ENCODE results near the gene SOCS3.

Gene SOCS3

DNA sequence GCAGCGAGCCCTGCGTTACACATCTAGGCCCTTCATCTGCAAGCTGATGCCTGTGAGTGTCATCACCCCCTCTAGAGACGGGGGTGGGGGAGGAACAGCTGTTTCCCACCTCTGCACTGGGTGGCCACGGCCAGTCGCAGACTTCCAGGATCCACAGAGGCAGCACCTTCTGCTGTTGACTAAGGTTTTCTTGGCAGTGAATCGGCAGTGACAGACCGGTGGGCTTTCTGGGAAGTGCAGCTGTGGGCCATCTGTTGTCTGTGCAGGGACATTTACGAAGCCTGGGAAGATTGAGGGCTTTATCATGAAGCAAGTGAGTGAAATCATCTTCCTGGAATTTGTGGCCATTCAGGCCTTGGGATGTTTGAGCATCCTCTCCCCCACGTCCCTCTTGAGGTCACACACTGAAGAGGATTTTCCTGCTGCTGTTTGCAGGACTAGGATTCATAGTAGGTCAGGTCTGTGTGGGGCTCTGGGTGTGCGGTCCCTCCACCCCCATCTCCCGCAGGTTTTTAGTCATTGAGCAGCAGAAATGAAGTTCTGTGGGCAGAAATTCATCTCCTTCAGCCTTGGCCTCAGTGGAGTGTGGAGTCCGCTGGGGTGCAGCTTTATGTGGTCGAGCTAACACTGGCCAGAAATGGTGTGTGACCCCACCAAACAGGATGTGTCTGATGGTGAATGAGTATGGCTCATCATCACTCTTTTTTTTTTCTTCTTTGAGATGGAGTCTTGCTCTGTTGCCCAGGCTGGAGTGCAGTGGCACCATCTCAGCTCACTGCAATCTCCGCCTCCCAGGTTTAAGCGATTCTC is 30.6 kb upstream of the SOCS3 start:
- DNase-seq (ENCODE audit: low read depth in 2 of 2) = peak; percentile 93 to 94

DNA sequence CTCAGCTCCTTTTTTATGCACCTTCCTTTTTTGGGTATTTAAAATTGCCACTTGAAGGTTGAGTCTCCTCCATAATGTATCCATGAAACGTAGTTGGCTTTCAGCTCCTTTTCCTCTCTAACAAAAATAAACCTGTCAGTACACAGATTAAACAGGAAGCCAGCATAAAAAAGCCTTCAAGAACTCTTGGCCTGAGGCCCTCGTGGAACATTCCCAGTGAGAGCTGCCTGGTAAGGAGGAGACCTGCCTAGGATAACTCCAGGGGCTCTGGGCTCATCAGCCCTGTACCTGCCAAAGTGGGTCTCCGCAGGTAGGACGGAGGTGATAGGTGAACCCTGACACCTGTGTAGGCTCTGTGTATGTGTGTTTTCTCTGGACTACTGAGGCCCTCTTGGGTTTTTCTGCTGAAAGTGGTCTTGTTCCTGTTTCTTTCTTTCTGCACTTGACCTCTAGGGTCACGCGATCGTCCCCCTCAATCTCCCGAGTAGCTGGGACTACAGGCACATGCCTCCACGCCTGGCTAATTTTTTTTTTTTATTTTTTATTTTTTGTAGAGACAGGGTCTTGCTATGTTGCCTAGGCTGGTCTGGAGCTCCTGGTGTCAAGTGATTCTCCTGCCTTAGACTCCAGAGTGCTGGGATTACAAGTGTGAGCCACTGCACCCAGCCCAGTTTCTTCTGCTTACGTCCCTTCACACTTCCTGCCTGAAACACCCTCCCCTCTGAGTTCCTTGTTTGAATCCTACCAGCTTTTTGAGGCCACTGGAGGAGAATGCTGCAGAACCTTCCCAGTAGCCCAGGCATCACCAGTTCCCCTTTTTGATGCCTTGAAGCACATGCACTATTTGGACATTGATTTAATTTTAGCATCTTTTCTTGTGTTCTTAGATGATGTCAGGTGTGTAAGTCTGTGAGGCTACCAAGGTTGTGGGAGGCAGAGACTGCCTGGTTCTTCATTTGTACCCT is 28.4 kb upstream of the SOCS3 start:
- DNase-seq (ENCODE audit: low read depth in 2 of 2) = no peak

DNA sequence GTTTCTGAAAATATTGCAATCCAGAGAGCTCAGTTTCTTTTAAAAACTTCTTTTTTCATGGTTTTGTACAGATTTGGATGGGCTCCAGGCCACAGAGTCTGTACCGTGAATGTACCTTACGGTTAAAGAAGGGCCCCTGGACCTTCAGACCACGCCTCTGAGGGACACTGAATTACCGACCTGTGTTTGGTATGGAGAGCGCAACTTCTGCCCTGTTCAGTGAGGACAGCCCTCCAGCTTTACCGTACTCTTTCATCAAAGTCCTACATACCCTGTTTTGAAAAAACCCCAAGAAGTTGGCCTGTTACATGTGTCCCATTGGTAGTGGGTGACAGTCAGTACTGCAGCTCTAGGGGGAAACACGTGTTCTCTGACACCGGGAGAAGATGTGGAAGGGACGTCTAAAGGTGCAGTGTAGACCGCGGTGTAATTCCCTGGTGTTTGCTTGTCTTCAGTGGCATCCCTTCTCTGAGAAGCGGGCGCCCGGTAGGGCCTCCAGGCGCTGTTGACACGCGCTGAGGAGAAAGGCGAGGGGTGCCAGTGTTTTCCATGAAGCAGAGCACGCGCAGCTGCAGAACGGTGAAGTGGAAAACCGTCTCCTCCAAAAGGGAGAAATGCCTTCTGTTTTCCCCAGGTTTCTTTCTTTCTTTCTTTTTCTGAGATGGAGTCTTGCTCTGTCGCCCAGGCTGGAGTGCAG is 24.8 kb upstream of the SOCS3 start:
- no peak for DNase-seq (ENCODE audit: low read depth in 2 of 2)

DNA sequence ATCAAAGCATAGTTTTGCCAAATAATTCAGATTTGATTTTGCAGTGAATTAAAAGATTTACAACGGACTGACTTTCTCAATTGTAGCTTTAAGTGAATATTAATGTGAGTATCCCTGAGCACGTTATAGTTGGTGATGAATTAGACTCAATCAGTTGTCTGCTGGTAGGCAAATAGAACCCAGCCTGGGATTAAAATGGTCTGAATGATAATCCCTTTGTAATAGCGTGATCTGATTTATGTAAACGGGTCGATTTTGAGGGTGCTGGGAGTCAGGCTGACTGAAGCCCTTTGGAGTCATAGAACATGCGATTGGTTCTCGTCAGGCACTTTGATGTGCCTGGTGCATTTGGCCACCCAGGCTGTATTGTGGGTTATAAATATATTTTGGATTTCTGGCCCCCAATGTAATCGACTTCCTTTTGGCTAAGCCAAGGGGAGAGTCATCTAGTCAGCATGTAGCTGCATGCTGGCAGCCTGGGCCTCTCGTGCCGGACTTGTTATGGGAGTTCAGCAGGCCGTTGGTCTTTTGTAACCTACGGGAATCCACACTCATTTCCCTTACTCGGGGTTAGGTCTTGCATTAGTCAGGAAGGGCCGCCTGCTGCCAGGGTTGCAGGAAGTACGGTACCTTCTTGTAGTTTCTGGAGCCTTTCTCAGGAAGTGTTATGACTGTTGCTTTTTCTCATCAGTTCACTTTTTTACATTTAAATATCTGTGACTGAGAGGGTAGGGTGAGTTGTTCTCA is 24.0 kb upstream of the SOCS3 start:
- DNase-seq (ENCODE audit: low read depth in 2 of 2) = peak; percentile 71 to 74

DNA sequence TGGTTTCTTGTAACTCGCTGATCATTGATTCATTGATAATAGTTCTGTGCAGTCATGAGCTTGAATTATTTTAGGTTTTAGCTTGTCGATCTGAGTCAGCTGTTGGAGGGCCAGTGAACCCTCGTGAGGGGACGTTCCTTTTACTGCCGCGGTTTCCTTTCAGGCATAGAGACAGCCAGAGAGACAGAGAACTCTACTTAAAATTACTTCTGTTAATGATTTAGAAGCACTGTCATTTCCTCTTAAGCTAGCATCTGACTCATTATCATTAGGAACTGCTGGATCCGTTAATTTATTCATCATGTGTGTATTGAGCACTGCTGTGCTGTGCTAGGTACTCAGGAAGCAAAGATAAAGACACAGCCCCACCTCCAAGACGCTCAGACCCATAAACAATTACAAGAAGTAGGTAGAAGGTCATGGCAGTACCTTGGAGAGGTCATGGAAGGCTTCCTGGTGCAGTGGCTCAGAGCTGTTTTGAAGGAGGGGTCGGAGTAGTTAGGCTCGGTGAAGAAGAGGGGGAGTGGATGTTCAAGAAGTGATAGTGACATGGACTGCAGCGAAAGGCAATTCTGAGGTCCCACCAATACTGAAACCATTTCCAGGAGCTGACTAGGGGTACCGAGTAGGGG is 21.8 kb upstream of the SOCS3 start:
- no peak for DNase-seq (ENCODE audit: low read depth in 2 of 2)

DNA sequence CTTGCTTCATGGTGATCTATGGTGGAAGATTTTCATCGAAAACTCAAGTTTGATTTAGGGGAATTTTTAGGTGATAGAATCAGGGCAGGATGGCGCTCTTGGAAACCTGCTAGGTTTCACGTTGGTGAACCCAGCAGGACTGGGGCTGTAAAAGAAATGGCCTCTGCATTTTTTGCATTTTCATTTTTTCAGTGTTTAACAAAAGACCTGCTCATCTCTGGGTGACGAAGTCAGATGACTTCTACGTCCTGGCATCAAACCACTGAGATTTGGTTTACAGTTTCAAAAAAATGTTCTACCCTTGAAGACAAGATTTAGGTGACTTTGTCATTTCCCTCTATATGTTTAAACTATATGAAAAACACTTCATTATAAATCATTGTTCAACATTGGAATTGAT is 20.5 kb upstream of the SOCS3 start:
- no peak for DNase-seq (ENCODE audit: low read depth in 2 of 2)

DNA sequence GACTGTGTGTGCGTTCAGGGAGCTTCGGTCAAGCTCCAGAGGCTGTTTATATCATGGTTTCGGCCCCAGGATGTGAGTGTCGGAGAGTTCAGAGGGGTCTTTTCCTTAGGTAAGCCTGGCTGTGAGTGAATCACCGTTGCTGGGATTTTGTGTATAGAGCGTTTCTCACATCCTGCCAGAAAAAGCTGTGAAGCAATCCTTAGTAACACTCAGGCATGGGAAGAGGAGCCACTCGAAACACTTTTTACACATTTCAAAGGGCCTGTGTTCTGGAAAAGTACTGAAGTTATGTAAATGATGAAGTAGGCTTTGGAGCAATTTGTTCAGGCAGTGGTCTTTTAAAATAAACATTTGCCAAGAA is 19.2 kb upstream of the SOCS3 start:
- DNase-seq (ENCODE audit: low read depth in 2 of 2) = no peak

DNA sequence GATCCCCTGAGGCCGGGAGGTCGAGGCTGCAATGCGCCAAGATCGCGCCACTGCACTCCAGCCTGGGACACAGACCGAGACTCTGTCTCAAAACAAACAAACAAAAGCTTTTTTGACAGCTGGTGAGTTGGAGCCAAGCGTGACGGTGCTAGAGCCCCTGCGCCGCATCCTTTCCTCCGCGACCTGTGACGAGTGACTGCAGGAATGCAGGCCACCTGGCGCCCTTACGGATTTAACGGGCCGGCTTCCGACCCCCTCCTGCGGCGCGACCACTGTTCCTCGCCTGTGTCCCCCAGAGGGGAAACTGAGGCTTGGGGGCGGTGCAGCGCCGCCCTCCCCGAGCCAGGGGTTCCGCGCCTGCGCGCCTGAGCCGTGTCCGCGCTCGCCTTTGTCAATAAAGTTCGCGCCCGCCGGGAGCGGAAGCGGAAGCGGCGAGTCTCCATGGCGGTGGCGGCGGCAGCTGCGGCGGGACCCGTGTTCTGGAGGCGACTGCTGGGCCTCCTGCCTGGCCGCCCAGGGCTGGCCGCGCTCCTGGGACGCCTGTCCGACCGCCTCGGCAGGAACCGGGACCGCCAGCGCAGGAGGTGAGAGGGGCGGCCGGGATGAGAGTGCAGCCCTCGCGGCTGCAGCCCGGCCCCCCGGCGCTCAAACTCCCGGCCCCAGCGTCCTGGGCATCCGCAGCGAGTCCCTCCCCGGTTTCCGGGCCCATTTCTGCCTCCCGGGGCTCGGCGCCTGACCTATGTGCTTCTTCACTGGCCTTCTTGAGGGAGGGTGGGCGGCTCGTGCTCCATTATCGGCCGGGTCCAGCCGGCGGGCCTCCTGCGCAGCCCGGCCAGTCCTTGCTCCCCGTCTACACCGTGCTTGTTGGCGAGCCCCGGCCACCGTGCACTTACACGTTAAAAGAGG is 18.6 kb upstream of the SOCS3 start, which contains the start of gene PGS1:
Gene PGS1, plus strand, starts transcription at position 425 of the 906 bp plus-strand sequence. Its CDS starts 17 bp downstream, at position 442.
- DNase-seq (ENCODE audit: low read depth in 2 of 2) = peak in 1 of 2 experiments; percentile 47

DNA sequence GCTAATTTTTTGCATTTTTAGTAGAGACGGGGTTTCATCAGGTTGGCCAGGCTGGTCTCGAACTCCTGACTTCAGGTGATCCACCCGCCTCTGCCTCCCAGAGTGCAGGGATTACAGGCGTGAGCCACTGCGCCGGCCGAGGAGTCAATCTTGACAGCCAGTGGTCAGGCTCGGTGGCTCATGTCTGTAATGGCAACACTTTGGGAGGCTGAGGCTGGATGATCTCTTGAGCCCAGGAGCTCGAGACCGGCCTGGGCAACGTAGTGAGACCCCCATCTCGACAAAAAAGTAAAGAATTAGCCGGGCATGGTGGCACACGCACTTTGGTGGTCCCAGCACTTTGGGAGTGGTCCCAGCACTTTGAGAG is 18.0 kb upstream of the SOCS3 start:
- no peak for DNase-seq (ENCODE audit: low read depth in 2 of 2)

DNA sequence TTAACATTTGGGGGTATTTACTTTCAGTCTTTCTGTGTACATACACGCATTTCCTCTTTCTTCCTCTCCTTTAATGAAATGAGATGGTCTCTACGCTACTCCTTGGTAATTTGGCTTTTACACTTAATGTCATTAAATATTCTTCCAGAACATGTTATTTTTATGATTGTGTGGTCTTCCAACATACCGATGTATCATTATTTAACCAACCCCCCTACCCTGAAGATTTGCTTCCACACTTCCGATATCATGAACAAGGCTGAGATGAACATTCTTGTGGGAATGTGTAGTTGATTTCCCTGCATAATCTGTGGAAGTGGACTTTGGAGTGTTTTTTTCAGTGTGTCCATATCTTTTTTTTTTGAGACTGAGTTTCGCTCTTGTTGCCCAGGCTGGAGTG is 16.3 kb upstream of the SOCS3 start:
- DNase-seq (ENCODE audit: low read depth in 2 of 2) = no peak

DNA sequence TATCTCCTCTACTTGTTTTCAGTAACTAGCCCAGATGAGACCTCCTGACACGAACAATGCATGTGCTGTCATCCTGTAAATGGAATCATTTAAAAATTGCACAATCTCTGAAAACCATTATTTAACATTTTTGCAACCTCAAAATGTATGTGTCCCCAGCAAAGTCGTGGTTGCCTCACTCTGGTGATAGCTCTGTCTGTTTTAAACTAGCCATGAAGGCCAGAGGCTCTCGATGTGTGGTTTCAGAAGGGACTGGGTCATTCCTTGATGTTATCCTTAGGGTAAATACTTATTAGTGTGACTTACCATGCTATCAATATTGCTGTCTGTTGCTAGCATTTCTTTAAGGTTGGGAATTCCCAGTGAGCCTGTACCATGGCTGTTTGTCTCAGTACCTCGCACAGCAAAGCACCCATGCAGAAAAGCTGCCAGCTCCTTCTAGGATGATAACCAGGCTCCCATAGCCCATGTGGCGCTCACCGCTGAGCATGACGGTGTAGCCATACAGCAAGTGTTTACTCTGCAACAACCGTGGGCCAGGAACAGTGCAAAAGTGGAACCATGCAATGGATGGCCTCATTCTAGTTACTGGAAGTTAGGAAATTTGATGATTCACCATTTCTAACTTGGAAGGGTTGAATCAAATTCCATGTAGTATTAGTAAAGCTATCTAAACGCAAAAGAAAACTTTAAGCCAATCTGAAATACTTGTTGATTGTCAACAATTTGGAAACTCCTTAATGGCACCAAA is 15.7 kb upstream of the SOCS3 start:
- DNase-seq (ENCODE audit: low read depth in 2 of 2) = peak; percentile 82 to 87

DNA sequence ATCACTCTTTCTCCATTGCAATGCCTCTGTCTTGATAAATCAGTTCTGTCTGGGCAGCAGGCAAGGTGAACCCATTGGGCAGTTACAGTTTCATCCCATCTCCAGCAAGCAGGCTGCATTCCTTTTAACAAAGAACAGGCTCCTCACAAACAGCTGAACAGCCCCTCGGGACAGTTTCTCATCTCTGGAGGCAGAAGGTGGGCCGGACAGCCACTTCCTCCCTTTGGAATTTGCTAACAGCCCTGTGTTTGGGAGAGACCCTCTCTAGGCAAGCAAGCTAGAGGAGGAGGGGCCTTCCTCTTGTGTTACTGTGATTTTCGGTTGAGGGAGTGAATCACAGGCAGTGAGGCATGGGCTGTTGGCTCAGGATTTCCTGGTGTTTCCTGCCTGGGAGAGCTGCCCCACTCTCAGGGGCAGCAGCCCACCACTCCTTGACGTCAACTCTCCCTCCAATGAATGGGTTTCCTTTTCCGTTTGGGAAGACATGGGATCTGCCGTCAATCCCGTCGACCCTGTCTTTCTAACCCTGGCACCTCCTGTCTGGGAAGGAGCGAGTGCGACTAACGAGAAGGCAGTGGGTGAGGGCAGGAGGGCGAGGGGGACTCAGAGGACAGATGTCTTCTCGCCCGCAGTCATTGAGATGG is 14.9 kb upstream of the SOCS3 start:
- DNase-seq (ENCODE audit: low read depth in 2 of 2) = peak; percentile 78 to 80

DNA sequence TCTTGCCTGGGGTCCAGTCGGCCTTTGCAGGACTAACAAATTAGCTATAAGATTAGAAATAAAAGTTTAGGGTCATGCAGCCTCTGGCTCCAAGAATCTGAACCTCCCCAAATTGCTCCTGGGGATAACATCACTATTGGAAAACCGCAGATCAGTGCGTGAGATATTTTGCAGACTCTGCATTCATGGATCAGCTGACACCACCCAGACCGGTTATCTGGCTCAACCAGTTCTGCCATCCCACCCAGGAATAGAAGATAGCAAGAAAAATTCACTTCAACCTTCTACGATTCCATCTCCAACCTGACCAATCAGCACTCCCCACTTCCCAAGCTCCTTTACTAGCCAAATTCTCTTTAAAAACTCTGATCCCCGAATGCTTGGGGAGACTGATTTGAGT is 14.3 kb upstream of the SOCS3 start:
- DNase-seq (ENCODE audit: low read depth in 2 of 2) = no peak

DNA sequence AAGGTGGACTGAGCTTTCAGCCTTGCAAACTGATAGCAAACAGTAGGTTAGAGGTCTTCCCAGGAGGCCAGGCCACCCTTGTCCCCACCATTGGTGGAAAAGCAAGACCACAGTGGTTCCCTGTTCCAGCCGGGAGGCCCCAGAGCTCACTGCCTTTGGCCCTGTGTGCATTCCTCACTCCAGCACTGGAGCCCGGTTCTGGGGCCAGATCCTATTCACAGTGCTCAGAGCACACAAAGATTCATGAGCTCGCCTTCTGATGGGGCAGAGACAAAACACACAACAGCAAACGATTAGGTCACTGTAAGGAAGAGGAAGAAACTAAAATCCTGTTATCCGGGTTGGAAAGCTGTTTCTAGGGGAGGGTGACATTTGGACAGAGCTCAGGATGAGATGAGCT is 13.0 kb upstream of the SOCS3 start:
- DNase-seq (ENCODE audit: low read depth in 2 of 2) = no peak

DNA sequence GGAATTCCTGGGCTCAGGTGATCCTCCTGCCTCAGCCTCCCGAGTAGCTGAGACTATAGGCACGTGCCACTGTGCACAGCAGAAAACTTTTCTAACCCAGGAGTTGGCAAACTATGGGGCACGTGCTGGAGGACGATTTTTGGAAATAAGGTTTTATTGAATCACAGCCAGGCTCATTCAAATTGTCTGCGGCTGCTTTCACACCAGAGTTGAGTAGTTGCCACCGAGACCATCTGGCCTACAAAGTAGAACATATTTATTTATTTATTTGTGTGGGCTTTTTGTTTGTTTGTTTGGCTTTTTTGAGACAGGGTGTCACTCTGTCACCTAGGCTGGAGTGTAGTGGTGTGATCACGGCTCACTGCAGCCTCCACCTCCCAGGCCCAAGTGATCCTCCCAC is 11.2 kb upstream of the SOCS3 start:
- no peak for DNase-seq (ENCODE audit: low read depth in 2 of 2)

DNA sequence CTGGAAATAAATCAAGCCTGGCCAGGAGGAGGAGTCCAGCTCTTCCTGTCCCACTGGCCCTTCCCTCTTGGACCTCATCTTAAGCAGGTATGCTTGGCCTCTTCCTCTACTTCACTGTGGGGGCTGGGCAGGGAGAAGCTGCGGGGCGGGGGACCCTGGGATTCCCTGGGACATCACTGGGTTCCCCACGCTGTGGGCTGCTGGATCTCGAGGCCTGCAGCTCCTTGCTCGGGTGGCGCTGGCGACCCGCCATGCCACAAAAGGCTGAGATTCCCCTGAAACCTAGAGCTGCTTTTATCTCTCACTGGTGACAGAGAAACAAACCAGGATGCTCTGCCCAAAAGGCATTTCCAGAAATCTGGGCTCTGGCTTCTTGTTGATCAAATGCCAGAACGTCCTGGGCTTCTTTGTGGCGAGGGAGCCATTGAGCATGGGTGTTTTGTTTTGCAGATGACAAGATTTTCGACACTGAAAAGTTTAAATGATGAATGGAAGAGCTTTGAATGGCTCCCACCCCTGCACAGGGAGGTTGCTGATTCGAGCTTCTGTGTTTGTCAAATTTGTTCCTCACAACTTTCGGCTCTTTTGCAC is 10.0 kb upstream of the SOCS3 start:
- DNase-seq (ENCODE audit: low read depth in 2 of 2) = no peak

DNA sequence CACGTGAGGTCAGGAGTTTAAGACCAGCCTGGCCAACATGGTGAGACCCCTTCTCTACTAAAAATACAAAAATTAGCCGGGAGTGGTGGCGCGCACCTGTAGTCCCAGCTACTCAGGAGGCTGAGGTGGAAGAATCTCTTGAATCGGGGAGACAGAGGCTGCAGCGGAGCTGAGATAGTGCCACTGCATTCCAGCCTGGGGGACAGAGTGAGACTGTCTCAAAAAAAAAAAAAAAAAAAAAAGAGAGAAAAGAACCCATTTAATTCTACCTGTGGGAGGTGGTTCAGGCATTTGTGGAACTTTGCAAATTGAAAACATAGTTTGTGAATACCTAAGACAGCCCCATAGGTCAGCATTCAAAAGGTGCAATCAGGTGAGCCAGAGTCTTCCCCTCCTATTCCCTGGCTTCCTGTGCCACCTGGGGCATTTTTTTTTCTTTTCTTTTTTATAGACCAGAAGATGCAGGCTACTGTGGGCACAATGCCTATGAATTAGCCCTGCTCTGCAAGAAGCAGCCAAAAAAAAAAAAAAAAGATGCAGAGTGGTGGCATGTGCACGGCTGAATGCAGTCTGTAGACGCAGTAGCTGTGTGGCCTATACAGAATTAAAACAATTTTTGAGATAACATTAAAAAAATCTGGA is 9.1 kb upstream of the SOCS3 start:
- no peak for DNase-seq (ENCODE audit: low read depth in 2 of 2)

DNA sequence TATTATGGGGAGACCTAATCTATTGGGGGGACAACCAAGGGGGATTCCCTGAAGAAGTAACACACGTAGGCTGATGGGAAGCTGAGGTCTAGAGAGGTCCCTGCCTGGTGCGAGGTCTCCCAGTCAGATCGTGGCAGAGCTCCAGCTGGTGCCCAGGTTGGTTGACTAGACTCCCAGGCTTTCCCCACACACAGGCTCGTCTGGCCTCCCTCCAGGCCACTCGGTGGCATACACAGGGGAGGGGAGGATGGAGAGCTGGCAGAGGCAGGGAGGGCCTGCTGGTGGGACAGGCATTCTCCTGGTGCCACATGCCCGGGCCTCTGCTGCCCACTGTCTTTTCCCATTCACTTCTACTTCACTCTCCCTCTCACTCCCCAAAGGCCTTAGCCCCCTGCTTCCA is 8.5 kb upstream of the SOCS3 start:
- no peak for DNase-seq (ENCODE audit: low read depth in 2 of 2)

All from fibroblast of skin of left biceps (primary cell).